Hematopoietic multipotent progenitor cell (in vitro differentiated cells): ENCODE results near the gene CCDC102B. TPM values are rescaled to one million over a fixed set of nuclear protein-coding genes. Genes with fewer than 3 reads are reported as not detected.
"Not testable (repeated sequence)": the region's sequence is repeated elsewhere in the genome, so short reads cannot be mapped to it uniquely, and the experiment has no call there.

Experiments
- DNase-seq, 3 donors: peaks; one replicate each; pipeline ENCODE4 v3.0.0-alpha.2; 2011 to 2015; ENCODE audit warnings: low read depth in 2 of 3, low spot score in 2 of 3
- total RNA-seq: library from RNA; depleted of rRNA; stranded (reverse); fragments of >200 nt; gene quantifications from one replicate; pipeline ENCODE4 v1.2.3, GENCODE V29; 2012

CCDC102B gene
- total RNA-seq, 1 donor, result 3.2 TPM

DNA sequence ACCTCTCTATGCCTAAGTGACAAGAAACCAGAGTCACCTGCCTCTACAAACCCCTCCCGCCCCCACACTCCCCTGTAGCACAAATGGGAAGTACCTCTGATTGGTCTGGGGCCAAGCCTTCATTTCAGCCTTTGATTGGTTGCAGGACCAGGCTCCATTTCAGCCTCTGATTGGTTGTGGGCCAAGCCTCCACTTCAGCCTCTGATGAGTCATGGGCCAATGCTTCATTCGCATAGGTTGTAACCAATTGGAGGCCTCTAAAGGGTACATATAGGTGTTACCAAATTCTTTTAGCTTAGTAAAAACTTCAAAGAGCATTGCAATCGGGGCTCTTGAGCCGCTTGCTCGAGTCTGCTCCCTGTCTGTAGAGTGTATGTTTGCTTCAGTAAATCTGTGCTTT, 25.0 kb downstream of the CCDC102B start:
- no peak for DNase-seq

GRCh38 chr18:68826121-68826520, 28.2 kb downstream of the CCDC102B start:
- DNase-seq, result no peak

GRCh38 chr18:68830256-68831045, 32.6 kb downstream of the CCDC102B start:
- no peak for DNase-seq

DNA sequence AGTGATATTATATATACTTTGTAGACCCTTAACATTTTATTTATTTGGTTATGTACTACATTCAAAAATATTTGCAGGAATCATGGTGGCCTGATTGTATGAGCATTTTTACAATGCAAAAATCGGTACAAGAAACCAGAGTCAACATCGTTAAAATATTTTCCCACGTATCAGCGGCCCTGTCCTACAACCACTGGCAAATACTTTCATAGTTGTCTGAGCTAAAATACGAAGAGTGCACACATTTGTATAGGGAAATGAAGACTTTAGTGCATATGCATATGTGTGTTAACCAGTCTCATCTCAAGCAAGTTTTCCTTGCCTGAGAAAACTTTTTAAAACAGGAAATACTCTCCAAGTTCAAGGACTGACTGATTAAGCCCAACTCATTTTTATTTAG, 35.9 kb downstream of the CCDC102B start:
- DNase-seq, result no peak

DNA sequence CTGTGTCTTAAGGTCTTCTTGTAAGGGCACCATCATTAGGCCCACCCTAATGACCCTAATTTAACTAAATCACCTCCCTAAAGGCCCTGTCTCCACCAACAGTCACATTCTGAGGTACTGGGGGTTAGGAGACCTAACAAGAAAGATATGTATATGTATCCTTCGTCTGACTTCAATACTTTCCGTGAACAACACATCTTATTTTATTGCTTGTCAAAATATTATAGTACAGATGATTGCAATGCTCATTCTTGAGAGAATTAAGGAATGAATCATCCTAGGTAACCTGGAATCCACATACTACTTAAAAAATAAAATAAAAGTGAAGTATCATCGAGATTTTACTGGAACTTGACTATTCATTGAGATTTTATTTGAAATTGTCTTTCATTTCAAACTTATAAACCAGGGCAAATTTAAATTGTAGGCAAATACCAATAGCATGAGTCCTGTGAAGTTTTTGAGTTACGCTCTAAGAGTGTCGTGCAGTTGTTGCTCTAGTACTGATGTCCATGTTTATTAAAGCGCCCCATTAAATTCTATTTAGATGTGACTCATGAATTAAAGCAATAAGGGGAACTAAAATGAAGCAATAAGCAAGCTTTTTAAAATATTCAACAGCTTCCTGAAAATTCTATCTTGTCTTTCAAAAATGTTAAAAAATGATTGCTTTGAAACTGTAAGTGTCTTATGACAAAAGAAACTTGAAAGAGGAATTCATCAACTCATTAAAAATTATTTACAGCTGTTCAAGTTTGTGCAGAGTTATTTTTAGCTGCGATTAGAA, 40.0 kb downstream of the CCDC102B start:
- peak in 1 of 3 donors; percentile 3 for DNase-seq

GRCh38 chr18:68839701-68840100, 41.8 kb downstream of the CCDC102B start:
- no peak for DNase-seq

DNA sequence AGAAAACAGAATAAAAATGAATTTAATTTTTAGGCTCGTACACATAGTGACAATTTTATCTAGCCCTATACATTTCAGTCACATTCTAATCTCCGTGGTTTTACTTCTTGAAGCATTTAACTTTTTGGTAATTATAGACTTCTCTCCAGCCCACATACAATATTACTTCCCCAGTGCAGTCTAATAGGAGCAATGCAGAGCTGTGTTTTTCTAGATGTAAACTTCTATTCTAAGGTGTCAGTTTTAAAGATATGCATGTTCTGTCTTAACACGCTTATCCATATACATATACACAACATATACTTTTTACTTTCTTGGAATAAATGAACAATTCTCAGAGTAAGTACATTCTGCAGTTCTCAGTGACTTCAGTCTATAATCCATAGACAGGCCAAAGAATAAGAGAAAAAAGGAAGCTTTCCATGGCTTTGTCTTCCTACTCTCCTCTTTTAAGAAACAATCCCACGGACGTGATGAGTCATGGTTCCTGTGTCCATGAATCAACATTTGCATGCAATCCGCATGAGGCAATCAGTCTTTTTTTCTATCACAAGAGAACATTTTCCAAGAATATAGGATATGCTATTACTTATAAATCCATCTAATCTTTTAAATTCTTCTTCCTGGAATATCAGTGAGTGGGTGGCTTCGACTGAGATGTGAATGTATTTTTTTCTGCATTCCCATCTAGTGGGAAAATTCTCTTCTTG, 42.8 kb downstream of the CCDC102B start:
- DNase-seq, result no peak

- no peak for DNase-seq
Observed at GRCh38 chr18:68841301-68841700, 43.4 kb downstream of the CCDC102B start.

- DNase-seq, result no peak
Observed at GRCh38 chr18:68842951-68843350, 45.1 kb downstream of the CCDC102B start.

DNA sequence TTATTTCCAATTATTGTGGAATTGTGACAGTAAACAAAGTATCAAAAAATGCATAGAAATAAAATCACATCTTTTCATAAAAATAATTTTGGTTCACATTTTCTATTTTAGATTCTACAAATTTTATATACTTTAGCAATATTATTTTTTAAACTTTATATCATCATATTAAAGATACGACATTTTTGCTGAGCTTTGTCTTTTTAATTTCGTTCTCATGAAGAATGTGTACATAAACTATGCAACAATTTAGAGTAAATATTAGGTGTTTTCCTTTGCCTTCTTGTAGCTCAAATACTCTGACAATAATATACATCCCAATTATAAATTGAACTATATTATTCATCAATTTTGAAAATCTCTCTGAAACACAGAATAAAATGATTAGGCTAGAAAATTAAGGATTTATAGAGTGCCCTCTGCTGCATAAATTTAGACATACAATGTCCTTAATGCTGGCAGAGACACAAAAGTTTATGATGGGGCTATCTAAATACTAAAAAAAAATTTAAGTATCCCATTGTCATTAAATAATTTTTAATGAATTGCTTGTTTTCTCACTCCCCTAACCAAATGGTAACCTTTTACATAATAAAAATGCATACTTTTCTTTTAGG, 45.7 kb downstream of the CCDC102B start:
- DNase-seq, result no peak

DNA sequence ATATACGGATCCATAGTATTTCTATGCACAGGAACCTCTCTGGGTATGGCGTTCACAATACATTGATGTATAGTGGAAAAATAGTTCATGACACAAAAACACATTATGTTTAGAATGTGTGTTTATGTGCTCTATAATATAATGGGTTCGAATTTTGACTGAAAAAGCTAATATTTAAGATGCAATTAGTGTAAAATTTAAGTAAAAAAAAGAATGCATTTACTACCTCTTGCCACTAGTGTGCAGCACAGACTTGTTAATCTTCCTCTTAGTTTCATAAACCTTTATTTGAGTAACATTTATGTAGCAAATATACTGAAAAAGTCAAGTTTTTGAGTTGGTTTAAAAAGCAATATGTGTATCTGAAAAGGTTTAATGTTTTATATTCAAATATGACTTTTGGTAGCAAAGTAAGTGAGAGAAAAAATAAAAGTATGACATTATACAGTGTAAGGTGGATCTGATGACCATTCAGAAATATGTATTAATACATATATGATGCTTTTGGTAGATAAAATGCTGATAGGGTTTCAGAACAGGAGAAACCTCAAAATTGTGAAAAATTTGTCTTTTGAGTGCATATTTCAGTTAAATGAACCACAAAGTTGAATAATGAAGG, 49.4 kb downstream of the CCDC102B start:
- peak in 2 of 3 donors; percentile 5 to 38 for DNase-seq

- no peak for DNase-seq
Observed at GRCh38 chr18:68848242-68848641, 50.4 kb downstream of the CCDC102B start.

- no peak for DNase-seq
Observed at GRCh38 chr18:68854786-68855391, 57.0 kb downstream of the CCDC102B start.

GRCh38 chr18:68855491-68855890, 57.6 kb downstream of the CCDC102B start:
- no peak for DNase-seq

DNA sequence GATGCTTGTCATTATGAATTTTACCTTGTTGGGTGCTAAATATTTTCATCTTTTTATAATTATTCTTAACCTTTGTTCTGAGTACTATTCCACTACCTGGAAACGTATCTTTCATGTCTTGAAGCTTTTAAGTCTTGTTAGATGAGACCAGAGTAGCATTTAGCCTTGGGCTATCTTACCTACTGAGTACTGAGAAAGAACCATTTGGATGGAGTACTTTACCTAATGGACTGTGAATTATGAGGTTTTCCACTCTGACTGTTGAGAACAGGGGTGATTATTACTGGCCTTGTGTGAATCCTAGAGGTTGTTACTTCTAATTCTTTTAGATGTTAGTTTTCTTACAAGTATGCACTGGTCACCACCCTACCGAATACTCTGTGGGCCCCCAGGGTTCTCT, 63.5 kb downstream of the CCDC102B start:
- no peak for DNase-seq

GRCh38 chr18:68865021-68865420, 67.1 kb downstream of the CCDC102B start:
- no peak for DNase-seq

DNA sequence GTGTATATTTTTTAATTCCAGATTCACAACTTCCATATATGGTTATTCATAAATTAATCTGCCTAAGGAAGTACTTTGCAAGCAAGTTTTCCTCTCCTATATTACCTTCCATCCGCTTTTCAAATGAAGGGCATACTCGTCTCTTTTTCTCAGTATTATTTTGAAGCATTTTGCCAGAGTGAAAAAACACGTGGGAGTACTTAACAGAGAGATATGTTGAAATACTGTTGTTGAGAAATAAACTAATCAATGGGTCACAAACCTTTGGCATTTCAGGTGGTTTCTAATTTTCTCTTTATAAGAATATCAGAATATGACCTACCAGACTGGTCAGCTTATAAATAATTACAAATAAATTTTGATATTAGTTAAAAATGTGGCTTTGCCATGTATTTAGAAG, 67.6 kb downstream of the CCDC102B start:
- no peak for DNase-seq

- DNase-seq, result no peak
Observed at GRCh38 chr18:68873003-68873402, 75.1 kb downstream of the CCDC102B start.

GRCh38 chr18:68874361-68874760, 76.5 kb downstream of the CCDC102B start:
- DNase-seq, result no peak

GRCh38 chr18:68879947-68880346, 82.1 kb downstream of the CCDC102B start:
- not testable (repeated sequence) for DNase-seq
